NCI-H1048 (cell line): ENCODE measurements around the gene ZNF12.
"Not testable (repeated sequence)": the region's sequence is repeated elsewhere in the genome, so short reads cannot be mapped to it uniquely, and the experiment has no call there.

Source experiments
- DNase-seq: peaks from one replicate; lab custom pipeline; 2025; lab: John Stamatoyannopoulos, UW

Gene ZNF12

GRCh38 chr7:6706666-6707407 lies at the start of gene ZNF12:
TSS of gene ZNF12 (minus strand) at chr7:6706947. CDS start at chr7:6705173, 1,774 bp downstream.
- DNase-seq: peak; percentile 87

GRCh38 chr7:6753964-6754363 lies 47.2 kb upstream of the ZNF12 start, which contains the start of gene RSPH10B2:
TSS of gene RSPH10B2 (plus strand) at chr7:6754103. CDS start at chr7:6757678, 3,575 bp downstream.
- DNase-seq: not testable (repeated sequence)

- not testable (repeated sequence) for DNase-seq
Measured at GRCh38 chr7:6750173-6750572, 43.4 kb upstream of the ZNF12 start.

GRCh38 chr7:6749335-6749734 lies 42.6 kb upstream of the ZNF12 start:
- not testable (repeated sequence) for DNase-seq

- DNase-seq: not testable (repeated sequence)
Measured at GRCh38 chr7:6744410-6745100, 37.8 kb upstream of the ZNF12 start.

GRCh38 chr7:6738415-6738814 lies 31.7 kb upstream of the ZNF12 start:
- not testable (repeated sequence) for DNase-seq

GRCh38 chr7:6730343-6730633 lies 23.5 kb upstream of the ZNF12 start:
- DNase-seq: no peak

- DNase-seq: peak; percentile 41
Measured at GRCh38 chr7:6729492-6730342, 23.0 kb upstream of the ZNF12 start.

GRCh38 chr7:6728893-6729491 lies 22.2 kb upstream of the ZNF12 start:
- DNase-seq: not testable (repeated sequence)

- no peak for DNase-seq
Measured at GRCh38 chr7:6727663-6728062, 20.9 kb upstream of the ZNF12 start.

GRCh38 chr7:6726341-6726740 lies 19.6 kb upstream of the ZNF12 start:
- DNase-seq: not testable (repeated sequence)

GRCh38 chr7:6725003-6725402 lies 18.3 kb upstream of the ZNF12 start:
- no peak for DNase-seq

- not testable (repeated sequence) for DNase-seq
Measured at GRCh38 chr7:6724351-6724750, 17.6 kb upstream of the ZNF12 start.

- no peak for DNase-seq
Measured at GRCh38 chr7:6718124-6718523, 11.4 kb upstream of the ZNF12 start.

- DNase-seq: not testable (repeated sequence)
Measured at GRCh38 chr7:6715898-6716297, 9.2 kb upstream of the ZNF12 start.

- DNase-seq: no peak
Measured at GRCh38 chr7:6714360-6714759, 7.6 kb upstream of the ZNF12 start.

GRCh38 chr7:6709808-6710207 lies 3.1 kb upstream of the ZNF12 start:
- no peak for DNase-seq

GRCh38 chr7:6708304-6708703 lies 1.6 kb upstream of the ZNF12 start:
- no peak for DNase-seq

- no peak for DNase-seq
Measured at GRCh38 chr7:6705959-6706665, 635 bp downstream of the ZNF12 start.

- no peak for DNase-seq
Measured at GRCh38 chr7:6701860-6702259, 4.9 kb downstream of the ZNF12 start.

GRCh38 chr7:6700793-6701192 lies 6.0 kb downstream of the ZNF12 start:
- no peak for DNase-seq
